SK-N-SH (cell line): ENCODE measurements around the gene KAT6B. TPM values are rescaled to one million over a fixed set of nuclear protein-coding genes. Genes with fewer than 3 reads are reported as not detected.

ENCODE experiments used
- CTCF ChIA-PET: fragments of 300-600, 350-600 bp; formaldehyde crosslinking; extraction: SDS; loops from one replicate; lab custom pipeline; 2021; lab: Yijun Ruan, JAX
- POLR2A ChIA-PET: fragments of 350-600 bp; sonication (Branson Sonifier 250); formaldehyde crosslinking; extraction: SDS; loops from one replicate; lab custom pipeline; 2020; ENCODE audit warnings: antibody characterized with exemption, inconsistent platforms; lab: Yijun Ruan, JAX
- DNase-seq: peaks from one replicate; pipeline ENCODE4 v3.0.0; 2012
- H2AFZ ChIP-seq: fragments of 200-600 bp; sonication (generic); 2 replicates; pipeline ENCODE4 v1.8.1; 2016; ENCODE audit warnings: antibody characterized with exemption, mild to moderate bottlenecking, low read depth
- H3F3A ChIP-seq: fragments of 200-600 bp; sonication (generic); replicated peaks from 2 replicates; pipeline ENCODE3; 2016; ENCODE audit warnings: antibody characterized with exemption, mild to moderate bottlenecking; ENCODE audit not compliant: insufficient read depth
- H3K27ac ChIP-seq, 2 experiments: fragments of 200-500 bp in 1 of 2; fragments of 200-600 bp in 1 of 2; sonication (Bioruptor generic) in 1 of 2; sonication (generic), shearing (Covaris generic) in 1 of 2; 2 replicates each; pipeline versions ENCODE4 v1.5.1 to v1.6.1; 2014 to 2016; ENCODE audit warnings: low read depth in 2 of 2, inconsistent platforms in 1 of 2, low read length in 1 of 2, mild to moderate bottlenecking in 1 of 2, mixed read lengths in 1 of 2
- H3K27me3 ChIP-seq: fragments of 200-600 bp; sonication (generic), shearing (Covaris generic); 2 replicates; pipeline ENCODE4 v1.6.1; 2016; ENCODE audit warnings: mixed run types; ENCODE audit not compliant: insufficient read depth
- H3K36me3 ChIP-seq, 2 experiments: fragments of 200-500 bp in 1 of 2; fragments of 200-600 bp in 1 of 2; sonication (Bioruptor generic) in 1 of 2; sonication (generic) in 1 of 2; replicated peaks in 1 of 2; 2 replicates each; pipeline versions ENCODE3 to v1.5.1; 2014 to 2016; ENCODE audit warnings: low read length in 1 of 2, mild to moderate bottlenecking in 1 of 2; ENCODE audit not compliant: insufficient read depth in 2 of 2, control insufficient read depth in 1 of 2
- H3K4me1 ChIP-seq, 2 experiments: fragments of 200-500 bp in 1 of 2; fragments of 200-600 bp in 1 of 2; sonication (Bioruptor generic) in 1 of 2; sonication (generic), shearing (Covaris generic) in 1 of 2; 2 replicates each; pipeline versions ENCODE4 v1.5.1 to v1.6.1; 2014 to 2016; ENCODE audit warnings: low read depth in 1 of 2, low read length in 1 of 2, mixed run types in 1 of 2; ENCODE audit not compliant: insufficient read depth in 2 of 2, control insufficient read depth in 1 of 2
- H3K4me2 ChIP-seq: fragments of 200-600 bp; sonication (generic), shearing (Covaris generic); 2 replicates; pipeline ENCODE4 v1.6.1; 2017; ENCODE audit warnings: mixed run types
- H3K4me3 ChIP-seq, 2 experiments: fragments of 200-500 bp in 1 of 2; fragments of 200-600 bp in 1 of 2; sonication (Bioruptor generic) in 1 of 2; sonication (generic), shearing (Covaris generic) in 1 of 2; 2 replicates each; pipeline versions ENCODE4 v1.5.1 to v1.8.1; 2014 to 2016; ENCODE audit warnings: low read depth in 2 of 2, inconsistent platforms in 1 of 2, low read length in 1 of 2, mild to moderate bottlenecking in 1 of 2, mixed read lengths in 1 of 2, moderate library complexity in 1 of 2
- H3K79me2 ChIP-seq: fragments of 200-600 bp; sonication (generic); 2 replicates; pipeline ENCODE4 v1.8.1; 2017; ENCODE audit warnings: mild to moderate bottlenecking; ENCODE audit not compliant: insufficient read depth
- H3K9ac ChIP-seq: fragments of 200-600 bp; sonication (generic); 2 replicates; pipeline ENCODE4 v1.6.1; 2017; ENCODE audit warnings: mixed run types
- H3K9me2 ChIP-seq: fragments of 200-600 bp; sonication (generic); 2 replicates; pipeline ENCODE4 v1.6.1; 2017; ENCODE audit warnings: mixed run types
- H3K9me3 ChIP-seq: fragments of 200-600 bp; sonication (generic); 2 replicates; pipeline ENCODE4 v1.6.1; 2017; ENCODE audit warnings: mixed run types, mild to moderate bottlenecking, moderate library complexity
- H4K20me1 ChIP-seq: fragments of 200-600 bp; sonication (generic); 2 replicates; pipeline ENCODE4 v1.6.1; 2017; ENCODE audit warnings: mild to moderate bottlenecking, mixed run types; ENCODE audit not compliant: insufficient read depth
- CHD2 ChIP-seq: fragments of 150-350 bp; IDR thresholded peaks from 2 replicates; pipeline ENCODE4 v1.6.1; 2018; ENCODE audit warnings: low read length; ENCODE audit not compliant: partially characterized antibody
- EP300 ChIP-seq, 2 experiments: IDR thresholded peaks; 2 replicates each; pipeline versions ENCODE4 v1.4.0 to v1.6.1; 2012; ENCODE audit warnings: borderline replicate concordance in 1 of 2, low read depth in 1 of 2, low read length in 1 of 2
- EZH2phosphoT487 ChIP-seq: fragments of 200-600 bp; sonication (generic); IDR thresholded peaks from 2 replicates; pipeline ENCODE4 v1.6.1; 2017; ENCODE audit warnings: low read depth, mixed run types, mild to moderate bottlenecking, antibody characterized with exemption, moderate library complexity, borderline replicate concordance
- FOXJ3 ChIP-seq: sonication (generic); formaldehyde crosslinking; IDR thresholded peaks from 2 replicates; pipeline ENCODE4 v1.5.1; 2020; ENCODE audit warnings: mild to moderate bottlenecking, missing genetic modification reagents
- FOXM1 ChIP-seq: IDR thresholded peaks from 2 replicates; pipeline ENCODE4 v1.4.0; 2012; ENCODE audit warnings: low read depth, mild to moderate bottlenecking
- GATA2 ChIP-seq: sonication (generic); formaldehyde crosslinking; IDR thresholded peaks from 2 replicates; pipeline ENCODE4 v1.5.0; 2020; ENCODE audit warnings: mild to moderate bottlenecking, missing genetic modification reagents
- NRF1 ChIP-seq: IDR thresholded peaks from 2 replicates; pipeline ENCODE4 v1.6.1; 2012; ENCODE audit warnings: low read depth, mild to moderate bottlenecking, low read length
- RAD21 ChIP-seq: IDR thresholded peaks from 2 replicates; pipeline ENCODE4 v1.6.1; 2012; ENCODE audit warnings: mild to moderate bottlenecking, low read length
- RCOR1 ChIP-seq: fragments of 150-350 bp; IDR thresholded peaks from 2 replicates; pipeline ENCODE4 v1.6.1; 2017; ENCODE audit warnings: antibody characterized with exemption, low read length
- TAF1 ChIP-seq: IDR thresholded peaks from 2 replicates; pipeline ENCODE4 v1.6.1; 2012; ENCODE audit warnings: low read depth, mild to moderate bottlenecking, low read length, moderate library complexity, borderline replicate concordance
- WGBS: methylation state at CpG from one replicate; pipeline ENCODE4 v1.1.6; 2017; ENCODE audit warnings: low lambda C conversion rate; 5-methylcytosine and 5-hydroxymethylcytosine counted together
- polyA plus RNA-seq, 3 experiments: library from polyadenylated mRNA; depleted of rRNA; stranded (reverse); fragments of >200 nt; gene quantifications; 2 replicates each; pipeline ENCODE4 v1.2.3, GENCODE V29; 2012
- TF ChIP-seq, protein P1 (sequence below): fragments of 200-600 bp; sonication (generic); IDR thresholded peaks from 2 replicates; pipeline ENCODE4 v1.6.1; 2017; ENCODE audit warnings: antibody characterized with exemption, mild to moderate bottlenecking, moderate library complexity
- TF ChIP-seq, protein P2 (sequence below): fragments of 150-350 bp; IDR thresholded peaks from 2 replicates; pipeline ENCODE4 v1.6.1; 2017; ENCODE audit warnings: antibody characterized with exemption, low read length, low read depth, borderline replicate concordance
- TF ChIP-seq, protein P3 (sequence below): IDR thresholded peaks from 2 replicates; pipeline ENCODE4; 2012
- TF ChIP-seq, protein P4 (sequence below): IDR thresholded peaks from 2 replicates; pipeline ENCODE4 v1.4.0; 2012; ENCODE audit warnings: low read depth, borderline replicate concordance

KAT6B gene
- polyA plus RNA-seq, 1 of the 3 experiments (the other 2 are of a cell fraction), result 4.3 TPM

DNA sequence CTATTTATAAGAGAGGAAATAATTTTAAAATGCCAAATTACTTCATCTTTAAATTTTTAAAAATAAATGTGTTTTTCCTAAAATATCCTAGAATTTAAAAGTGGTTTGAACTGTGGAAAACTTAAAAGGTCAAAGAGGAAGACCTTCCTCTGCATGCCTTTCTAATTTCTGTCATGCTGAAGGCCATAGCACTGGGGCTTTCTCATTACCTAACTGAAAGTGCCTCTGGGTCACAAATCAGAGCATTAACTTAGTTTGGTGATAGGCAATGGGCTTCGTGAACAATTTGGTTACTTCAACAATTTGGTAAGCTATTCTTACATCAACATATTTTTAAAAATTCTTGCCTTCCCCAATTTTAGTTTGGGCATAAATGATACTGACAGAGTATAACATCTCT lies 184.8 kb downstream of the KAT6B start:
- Histone ChIP-seq H4K20me1 (no peaks in the 10 kb centered on the region), H3K4me1 (peaks cover 6 to 14% of the 10 kb centered on the region in 2 experiments; a peak in 2 of 4 replicates), H3F3A (peaks cover 3% of the 10 kb centered on the region), H2AFZ (no peak overlapping the region), H3K9me3 (no peaks in the 10 kb centered on the region), H3K9me2 (no peaks in the 10 kb centered on the region), H3K4me2 (no peak overlapping the region), H3K27ac (no peak overlapping the region), H3K9ac (no peak overlapping the region), H3K36me3 (peaks cover 2% of the 10 kb centered on the region in 2 experiments), H3K4me3 (no peak overlapping the region), H3K27me3 (no peaks in the 10 kb centered on the region), H3K79me2 (no peaks in the 10 kb centered on the region)
- 100% methylated on average over 1 of the region's 1 CpG for WGBS
- ChIA-PET CTCF (no interaction called here), POLR2A (no interaction called here)
- TF ChIP-seq RAD21 (no peak), NRF1 (no peak), EP300 (IDR thresholded peaks at IDR 0.05; ENCODE audit: borderline replicate concordance in 1 of 2, low read depth in 1 of 2, low read length in 1 of 2) (no peak), TAF1 (no peak), EZH2phosphoT487 (no peak), CHD2 (no peak), FOXJ3 (CRISPR knock-in tag) (no peak), GATA2 (CRISPR knock-in tag) (no peak), RCOR1 (no peak)
- TF ChIP-seq, protein P1, sequence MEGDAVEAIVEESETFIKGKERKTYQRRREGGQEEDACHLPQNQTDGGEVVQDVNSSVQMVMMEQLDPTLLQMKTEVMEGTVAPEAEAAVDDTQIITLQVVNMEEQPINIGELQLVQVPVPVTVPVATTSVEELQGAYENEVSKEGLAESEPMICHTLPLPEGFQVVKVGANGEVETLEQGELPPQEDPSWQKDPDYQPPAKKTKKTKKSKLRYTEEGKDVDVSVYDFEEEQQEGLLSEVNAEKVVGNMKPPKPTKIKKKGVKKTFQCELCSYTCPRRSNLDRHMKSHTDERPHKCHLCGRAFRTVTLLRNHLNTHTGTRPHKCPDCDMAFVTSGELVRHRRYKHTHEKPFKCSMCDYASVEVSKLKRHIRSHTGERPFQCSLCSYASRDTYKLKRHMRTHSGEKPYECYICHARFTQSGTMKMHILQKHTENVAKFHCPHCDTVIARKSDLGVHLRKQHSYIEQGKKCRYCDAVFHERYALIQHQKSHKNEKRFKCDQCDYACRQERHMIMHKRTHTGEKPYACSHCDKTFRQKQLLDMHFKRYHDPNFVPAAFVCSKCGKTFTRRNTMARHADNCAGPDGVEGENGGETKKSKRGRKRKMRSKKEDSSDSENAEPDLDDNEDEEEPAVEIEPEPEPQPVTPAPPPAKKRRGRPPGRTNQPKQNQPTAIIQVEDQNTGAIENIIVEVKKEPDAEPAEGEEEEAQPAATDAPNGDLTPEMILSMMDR, result no peak
- TF ChIP-seq, protein P2, sequence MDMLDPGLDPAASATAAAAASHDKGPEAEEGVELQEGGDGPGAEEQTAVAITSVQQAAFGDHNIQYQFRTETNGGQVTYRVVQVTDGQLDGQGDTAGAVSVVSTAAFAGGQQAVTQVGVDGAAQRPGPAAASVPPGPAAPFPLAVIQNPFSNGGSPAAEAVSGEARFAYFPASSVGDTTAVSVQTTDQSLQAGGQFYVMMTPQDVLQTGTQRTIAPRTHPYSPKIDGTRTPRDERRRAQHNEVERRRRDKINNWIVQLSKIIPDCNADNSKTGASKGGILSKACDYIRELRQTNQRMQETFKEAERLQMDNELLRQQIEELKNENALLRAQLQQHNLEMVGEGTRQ, result no peak
- no peak for DNase-seq

DNA sequence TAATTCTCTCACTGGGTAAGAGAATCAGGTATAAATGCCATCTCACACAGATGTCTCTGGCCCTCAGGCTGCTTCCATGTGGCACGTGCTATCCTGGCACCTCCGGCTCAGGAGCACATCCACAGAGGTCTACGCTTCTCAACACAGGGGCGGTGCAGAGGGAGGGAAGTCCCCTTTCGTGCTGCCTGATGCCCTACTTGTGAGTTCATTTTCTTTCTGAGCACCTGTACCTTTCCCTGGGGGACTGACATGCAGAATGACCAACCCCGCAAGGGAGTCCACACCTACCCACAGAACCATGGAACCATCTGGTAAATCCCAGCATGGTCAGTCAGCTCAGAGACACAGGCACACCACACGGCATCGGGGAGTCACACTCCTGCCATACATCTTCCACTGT lies 186.1 kb downstream of the KAT6B start:
- Histone ChIP-seq H3K79me2 (no peaks in the 10 kb centered on the region), H3K4me2 (no peak overlapping the region), H3K9me3 (no peaks in the 10 kb centered on the region), H3F3A (peaks cover 3% of the 10 kb centered on the region), H3K4me1 (peaks cover 6 to 18% of the 10 kb centered on the region in 2 experiments; a peak in 2 of 4 replicates), H3K4me3 (no peak overlapping the region), H3K36me3 (peaks cover 2% of the 10 kb centered on the region in 2 experiments), H3K9ac (no peak overlapping the region), H4K20me1 (no peaks in the 10 kb centered on the region), H3K27ac (no peak overlapping the region), H3K27me3 (no peaks in the 10 kb centered on the region), H3K9me2 (no peaks in the 10 kb centered on the region), H2AFZ (no peak overlapping the region)
- no peak for DNase-seq
- CTCF ChIA-PET, result interaction anchor here (1.9 kb wide), 1 partner anchor 9 kb away, joined by 5 read pairs; no protein-coding TSS in a partner anchor
- POLR2A ChIA-PET, result no interaction called here
- 99% methylated on average over 8 of the region's 8 CpGs for WGBS
- TF ChIP-seq RAD21, result no peak
- no peak for TF ChIP-seq RCOR1
- no peak for TF ChIP-seq GATA2 (CRISPR knock-in tag)
- no peak for TF ChIP-seq TAF1
- TF ChIP-seq, protein P3, sequence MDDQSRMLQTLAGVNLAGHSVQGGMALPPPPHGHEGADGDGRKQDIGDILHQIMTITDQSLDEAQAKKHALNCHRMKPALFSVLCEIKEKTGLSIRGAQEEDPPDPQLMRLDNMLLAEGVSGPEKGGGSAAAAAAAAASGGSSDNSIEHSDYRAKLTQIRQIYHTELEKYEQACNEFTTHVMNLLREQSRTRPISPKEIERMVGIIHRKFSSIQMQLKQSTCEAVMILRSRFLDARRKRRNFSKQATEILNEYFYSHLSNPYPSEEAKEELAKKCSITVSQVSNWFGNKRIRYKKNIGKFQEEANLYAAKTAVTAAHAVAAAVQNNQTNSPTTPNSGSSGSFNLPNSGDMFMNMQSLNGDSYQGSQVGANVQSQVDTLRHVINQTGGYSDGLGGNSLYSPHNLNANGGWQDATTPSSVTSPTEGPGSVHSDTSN, result no peak
- TF ChIP-seq FOXM1, result no peak
- TF ChIP-seq, protein P4, sequence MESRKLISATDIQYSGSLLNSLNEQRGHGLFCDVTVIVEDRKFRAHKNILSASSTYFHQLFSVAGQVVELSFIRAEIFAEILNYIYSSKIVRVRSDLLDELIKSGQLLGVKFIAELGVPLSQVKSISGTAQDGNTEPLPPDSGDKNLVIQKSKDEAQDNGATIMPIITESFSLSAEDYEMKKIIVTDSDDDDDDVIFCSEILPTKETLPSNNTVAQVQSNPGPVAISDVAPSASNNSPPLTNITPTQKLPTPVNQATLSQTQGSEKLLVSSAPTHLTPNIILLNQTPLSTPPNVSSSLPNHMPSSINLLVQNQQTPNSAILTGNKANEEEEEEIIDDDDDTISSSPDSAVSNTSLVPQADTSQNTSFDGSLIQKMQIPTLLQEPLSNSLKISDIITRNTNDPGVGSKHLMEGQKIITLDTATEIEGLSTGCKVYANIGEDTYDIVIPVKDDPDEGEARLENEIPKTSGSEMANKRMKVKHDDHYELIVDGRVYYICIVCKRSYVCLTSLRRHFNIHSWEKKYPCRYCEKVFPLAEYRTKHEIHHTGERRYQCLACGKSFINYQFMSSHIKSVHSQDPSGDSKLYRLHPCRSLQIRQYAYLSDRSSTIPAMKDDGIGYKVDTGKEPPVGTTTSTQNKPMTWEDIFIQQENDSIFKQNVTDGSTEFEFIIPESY, result no peak
